ENCODE data around the gene PSMB7.
A peak's percentile ranks its signal among the peaks of the same experiment; 100 is the strongest.

PSMB7 gene

DNA sequence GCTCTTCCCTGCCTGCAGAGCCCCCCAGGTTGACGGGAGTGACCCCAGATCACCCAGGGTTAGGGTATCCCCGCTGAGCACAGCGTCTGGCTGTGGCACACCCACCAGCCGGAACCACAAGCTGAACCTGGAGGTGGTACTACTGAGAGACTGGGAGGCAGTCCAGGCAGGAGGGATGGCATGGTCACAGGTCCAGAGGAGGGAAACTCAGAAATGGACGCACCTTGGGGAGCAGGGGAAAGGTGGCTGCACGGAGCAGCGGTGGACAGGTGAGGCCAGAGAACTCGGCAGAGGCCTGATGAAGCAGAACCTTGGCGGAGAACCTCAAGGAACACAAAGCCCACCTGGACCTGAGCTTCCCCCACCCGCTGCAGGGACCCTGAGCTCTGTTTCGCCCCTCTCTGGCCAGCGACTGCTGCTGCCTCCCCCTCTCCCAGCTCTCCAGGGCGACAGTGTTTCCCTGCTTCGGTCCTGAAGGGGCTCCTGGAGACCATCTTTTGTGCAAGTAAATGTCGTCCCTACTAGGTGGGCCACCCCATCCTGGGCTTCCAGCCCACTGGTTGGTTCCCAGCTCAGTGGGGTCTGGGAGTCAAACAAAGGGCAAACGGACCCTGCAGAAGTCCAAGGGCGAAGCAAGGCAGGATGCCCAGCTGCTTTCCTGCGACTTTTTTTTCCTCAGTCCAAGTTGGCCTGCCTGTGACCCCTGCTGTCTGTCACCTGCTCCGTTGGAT is 35.9 kb upstream of the PSMB7 start:
- in situ Hi-C loops (cut with MboI; ENCODE audit: low sequenced_read_pairs, unreplicated experiment) = no loop called here
- no peak for TF ChIP-seq CTCF (IDR thresholded peaks at IDR 0.05; ENCODE audit: borderline replicate concordance, control extremely low read depth, extremely low read depth, insufficient read depth, missing control alignments)
- peak; percentile 34 for DNase-seq (ENCODE audit: low spot score)

DNA sequence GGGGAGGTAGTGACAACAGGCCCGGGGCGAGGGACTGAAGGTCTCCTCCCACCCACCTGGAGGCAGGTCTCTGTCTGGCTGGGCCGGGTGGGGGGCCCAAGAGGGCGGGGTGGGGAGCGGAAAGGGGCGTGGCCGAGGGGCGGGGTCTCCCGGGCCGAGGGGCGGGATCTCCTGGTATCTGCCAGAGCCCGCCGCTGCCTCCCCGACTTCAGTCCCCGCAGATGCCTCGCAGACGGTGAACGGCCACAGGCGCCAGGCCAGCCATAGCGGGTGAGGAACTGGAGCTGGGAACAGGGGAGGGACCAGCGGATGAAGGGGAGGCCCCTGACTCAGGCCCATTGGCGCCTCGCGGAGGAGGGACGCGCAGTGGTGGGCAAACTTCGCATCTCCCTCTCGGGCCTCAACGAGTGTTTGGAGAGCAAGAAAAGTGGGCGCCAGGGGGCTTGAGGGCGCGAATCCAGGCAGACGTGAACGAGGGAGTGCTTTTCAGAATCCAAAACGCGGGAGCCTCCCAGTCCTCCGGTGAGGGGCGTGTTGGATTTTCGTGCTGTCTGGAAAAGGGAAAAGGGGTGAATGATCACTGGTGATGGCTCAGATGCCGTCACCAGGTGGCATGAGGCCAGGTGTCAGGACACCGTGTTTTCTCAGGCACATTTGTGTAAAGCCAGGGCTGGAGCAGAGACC is 35.1 kb upstream of the PSMB7 start, which contains the start of gene ADGRD2:
Gene ADGRD2 (plus strand): TSS at position 211 of the 684 bp plus-strand sequence. CDS start 1,216 bp downstream, outside the sequence.
- no peak for TF ChIP-seq CTCF (IDR thresholded peaks at IDR 0.05; ENCODE audit: borderline replicate concordance, control extremely low read depth, extremely low read depth, insufficient read depth, missing control alignments)
- in situ Hi-C loops (cut with MboI; ENCODE audit: low sequenced_read_pairs, unreplicated experiment) = no loop called here
- peak; percentile 69 for DNase-seq (ENCODE audit: low spot score)

DNA sequence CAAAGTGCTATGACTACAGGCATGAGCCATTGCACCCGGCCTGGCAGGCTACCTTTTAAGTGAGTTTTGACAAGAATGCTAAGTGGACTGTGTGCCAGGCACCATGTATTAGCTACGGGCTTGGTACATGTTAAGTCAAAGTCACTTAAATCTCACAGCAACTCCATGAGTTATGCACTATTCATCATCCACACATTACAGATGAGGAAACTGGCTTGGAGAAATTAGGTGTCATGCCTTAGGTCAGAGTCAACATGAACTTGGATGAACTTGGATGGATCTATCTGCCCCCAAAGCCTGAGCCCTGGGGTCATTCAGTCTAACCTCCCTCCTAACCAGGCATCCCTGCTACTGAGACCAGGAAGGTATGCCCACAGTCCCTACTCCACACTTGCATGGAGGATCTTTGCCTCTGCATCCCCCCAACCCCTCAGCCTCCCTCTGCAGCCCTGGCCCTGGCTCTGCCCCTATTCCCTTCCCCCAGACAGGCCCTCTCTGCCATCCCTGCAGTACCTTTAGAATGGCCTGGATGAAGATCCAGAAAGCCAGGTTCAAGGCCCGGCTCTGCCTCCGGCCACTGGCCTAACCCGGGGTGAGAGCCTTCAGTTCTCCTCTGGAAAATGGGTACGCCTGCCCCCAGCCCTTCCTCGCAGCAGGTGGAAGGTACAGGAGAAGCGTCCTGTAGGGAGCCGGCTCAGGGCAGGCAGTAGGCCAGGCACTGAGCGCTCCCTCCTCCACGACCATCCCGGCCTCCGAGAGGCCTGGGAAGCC is 34.3 kb upstream of the PSMB7 start:
- in situ Hi-C loops (cut with MboI; ENCODE audit: low sequenced_read_pairs, unreplicated experiment) = no loop called here
- no peak for TF ChIP-seq CTCF (IDR thresholded peaks at IDR 0.05; ENCODE audit: borderline replicate concordance, control extremely low read depth, extremely low read depth, insufficient read depth, missing control alignments)

DNA sequence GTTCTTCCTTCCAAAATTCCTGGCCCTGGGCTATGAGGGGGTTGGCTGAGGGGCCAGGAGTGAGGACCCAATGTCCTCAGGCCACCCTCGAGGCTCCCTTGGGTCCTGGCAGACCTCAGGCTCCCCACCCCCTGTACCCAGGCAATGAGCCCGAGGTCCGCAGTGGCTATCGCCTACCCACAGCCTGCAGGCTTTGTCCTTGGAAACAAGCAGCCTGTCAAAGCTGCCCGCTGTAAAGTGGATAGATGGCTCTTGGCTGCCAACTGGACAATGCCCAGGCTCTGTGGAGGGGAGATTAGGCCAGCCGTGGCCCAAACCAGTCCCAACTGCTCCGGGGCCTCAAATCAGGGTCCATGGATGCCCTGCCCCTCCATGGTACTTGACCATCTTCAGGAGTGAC is 32.8 kb upstream of the PSMB7 start:
- TF ChIP-seq CTCF (IDR thresholded peaks at IDR 0.05; ENCODE audit: borderline replicate concordance, control extremely low read depth, extremely low read depth, insufficient read depth, missing control alignments) = no peak
- in situ Hi-C loops (cut with MboI; ENCODE audit: low sequenced_read_pairs, unreplicated experiment) = no loop called here
- no peak for DNase-seq (ENCODE audit: low spot score)

More for the DNA sequence above, 34.3 kb upstream of the PSMB7 start:
- no peak for DNase-seq (ENCODE audit: low spot score)

GRCh38 chr9:124447297-124447661 is 32.0 kb upstream of the PSMB7 start:
- no peak for DNase-seq (ENCODE audit: low spot score)
- in situ Hi-C loops (cut with MboI; ENCODE audit: low sequenced_read_pairs, unreplicated experiment) = no loop called here

More at GRCh38 chr9:124447297-124447661, 32.0 kb upstream of the PSMB7 start:
- TF ChIP-seq CTCF (IDR thresholded peaks at IDR 0.05; ENCODE audit: borderline replicate concordance, control extremely low read depth, extremely low read depth, insufficient read depth, missing control alignments) = no peak

Data from GM13976 (cell line).